Measurements from ENCODE around the gene BAZ2B. TPM values are rescaled to one million over a fixed set of nuclear protein-coding genes. Genes with fewer than 3 reads are reported as not detected.

The BAZ2B gene
- polyA plus RNA-seq, 2 donors: 12.5 to 18.3 TPM

DNA sequence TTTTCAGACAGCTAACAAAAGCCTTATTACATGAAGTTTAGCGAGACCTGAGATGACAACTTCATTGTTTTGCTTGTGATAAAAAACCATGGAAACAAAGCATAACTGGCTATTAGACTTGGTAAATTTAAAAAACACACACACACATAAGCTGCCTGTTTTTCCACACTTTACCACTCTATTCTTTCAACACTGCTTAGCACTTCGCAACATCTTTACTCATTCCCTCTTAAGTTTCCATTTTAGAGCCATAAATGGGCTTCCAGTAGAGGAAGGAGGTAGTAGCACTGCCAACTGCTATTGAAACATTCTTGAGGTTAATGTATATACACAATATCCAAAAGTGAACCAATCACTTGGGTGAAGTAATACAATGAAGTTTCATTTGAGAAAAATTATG lies 54.1 kb downstream of the BAZ2B start:
- no peak overlapping the region for H3K27ac ChIP-seq (ENCODE audit: low read depth in 2 of 2, low read length in 1 of 2)
- H3K4me3 ChIP-seq (ENCODE audit: low read depth in 1 of 2, low read length in 2 of 2): no peak overlapping the region
- H3K36me3 ChIP-seq (ENCODE audit: control insufficient read depth in 2 of 2, insufficient read depth in 2 of 2, low read length in 1 of 2): no peaks in the 10 kb centered on the region
- no peaks in the 10 kb centered on the region for H3K4me1 ChIP-seq (ENCODE audit: control insufficient read depth in 2 of 2, insufficient read depth in 2 of 2, low read length in 1 of 2)
- 90 to 93% methylated on average over 2 of the region's 2 CpGs for WGBS, 2 donors
- H3K9me3 ChIP-seq (ENCODE audit: control insufficient read depth in 2 of 2, insufficient read depth in 1 of 2, low read depth in 1 of 2, low read length in 1 of 2): no peaks in the 10 kb centered on the region
- no peaks in the 10 kb centered on the region for H3K27me3 ChIP-seq (ENCODE audit: control insufficient read depth in 1 of 2, insufficient read depth in 2 of 2, low read length in 2 of 2)

DNA sequence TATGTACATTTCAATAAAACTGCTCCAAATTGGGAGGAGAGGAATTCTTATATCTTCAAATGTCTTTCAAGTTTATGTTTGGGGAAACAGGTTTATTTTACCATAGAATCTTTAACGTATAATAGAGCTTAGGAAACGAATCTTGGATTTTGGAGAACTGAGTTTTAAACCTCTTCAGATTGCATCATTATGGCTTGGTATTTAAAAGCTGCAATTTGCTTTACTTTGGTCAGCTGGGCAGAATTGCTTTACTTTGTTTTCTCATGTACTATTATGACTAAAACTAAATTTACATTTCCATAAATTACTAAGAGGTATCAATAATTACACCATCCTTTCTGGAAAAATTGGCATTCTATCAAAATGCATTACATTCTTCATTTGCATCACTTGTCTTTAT lies 54.6 kb downstream of the BAZ2B start:
- Histone ChIP-seq H3K4me3 (ENCODE audit: low read depth in 1 of 2, low read length in 2 of 2) (no peak overlapping the region), H3K4me1 (ENCODE audit: control insufficient read depth in 2 of 2, insufficient read depth in 2 of 2, low read length in 1 of 2) (no peaks in the 10 kb centered on the region), H3K9me3 (ENCODE audit: control insufficient read depth in 2 of 2, insufficient read depth in 1 of 2, low read depth in 1 of 2, low read length in 1 of 2) (no peaks in the 10 kb centered on the region), H3K27me3 (ENCODE audit: control insufficient read depth in 1 of 2, insufficient read depth in 2 of 2, low read length in 2 of 2) (no peaks in the 10 kb centered on the region), H3K36me3 (ENCODE audit: control insufficient read depth in 2 of 2, insufficient read depth in 2 of 2, low read length in 1 of 2) (no peaks in the 10 kb centered on the region), H3K27ac (ENCODE audit: low read depth in 2 of 2, low read length in 1 of 2) (no peak overlapping the region)
- WGBS, 2 donors: 84 to 86% methylated on average over 2 of the region's 2 CpGs

DNA sequence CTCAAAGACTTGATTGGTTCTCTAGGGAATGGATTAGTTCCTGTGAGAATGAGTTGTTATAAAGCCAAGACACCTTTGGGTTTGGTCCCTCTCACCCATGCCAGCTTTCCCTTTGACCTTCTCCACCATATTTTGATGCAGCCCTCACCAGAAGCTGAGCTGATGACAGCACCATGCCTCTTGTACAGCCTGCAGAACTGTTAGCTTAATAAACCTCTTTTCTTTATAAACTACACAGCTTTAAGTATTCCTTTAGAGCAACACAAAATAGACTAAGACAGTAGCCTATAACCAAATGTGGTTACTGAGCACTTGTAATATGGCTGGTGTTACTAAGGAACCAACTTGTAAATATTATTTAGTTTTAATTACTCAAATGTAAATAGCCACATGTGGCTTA lies 55.1 kb downstream of the BAZ2B start:
- Histone ChIP-seq H3K4me1 (ENCODE audit: control insufficient read depth in 2 of 2, insufficient read depth in 2 of 2, low read length in 1 of 2) (no peaks in the 10 kb centered on the region), H3K4me3 (ENCODE audit: low read depth in 1 of 2, low read length in 2 of 2) (no peak overlapping the region), H3K9me3 (ENCODE audit: control insufficient read depth in 2 of 2, insufficient read depth in 1 of 2, low read depth in 1 of 2, low read length in 1 of 2) (no peaks in the 10 kb centered on the region), H3K27ac (ENCODE audit: low read depth in 2 of 2, low read length in 1 of 2) (no peak overlapping the region), H3K36me3 (ENCODE audit: control insufficient read depth in 2 of 2, insufficient read depth in 2 of 2, low read length in 1 of 2) (no peaks in the 10 kb centered on the region), H3K27me3 (ENCODE audit: control insufficient read depth in 1 of 2, insufficient read depth in 2 of 2, low read length in 2 of 2) (no peaks in the 10 kb centered on the region)

GRCh38 chr2:159559034-159559433 lies 57.3 kb downstream of the BAZ2B start:
- H3K9me3 ChIP-seq (ENCODE audit: control insufficient read depth in 2 of 2, insufficient read depth in 1 of 2, low read depth in 1 of 2, low read length in 1 of 2): no peaks in the 10 kb centered on the region
- H3K27ac ChIP-seq (ENCODE audit: low read depth in 2 of 2, low read length in 1 of 2): no peak overlapping the region
- WGBS, 2 donors: 94 to 95% methylated on average over 4 of the region's 4 CpGs
- H3K27me3 ChIP-seq (ENCODE audit: control insufficient read depth in 1 of 2, insufficient read depth in 2 of 2, low read length in 2 of 2): no peaks in the 10 kb centered on the region
- H3K36me3 ChIP-seq (ENCODE audit: control insufficient read depth in 2 of 2, insufficient read depth in 2 of 2, low read length in 1 of 2): no peaks in the 10 kb centered on the region
- H3K4me3 ChIP-seq (ENCODE audit: low read depth in 1 of 2, low read length in 2 of 2): no peak overlapping the region
- no peaks in the 10 kb centered on the region for H3K4me1 ChIP-seq (ENCODE audit: control insufficient read depth in 2 of 2, insufficient read depth in 2 of 2, low read length in 1 of 2)

- H3K4me3 ChIP-seq (ENCODE audit: low read depth in 1 of 2, low read length in 2 of 2): no peak overlapping the region
- no peak overlapping the region for H3K27ac ChIP-seq (ENCODE audit: low read depth in 2 of 2, low read length in 1 of 2)
- H3K36me3 ChIP-seq (ENCODE audit: control insufficient read depth in 2 of 2, insufficient read depth in 2 of 2, low read length in 1 of 2): no peaks in the 10 kb centered on the region
- WGBS, 2 donors: 96 to 98% methylated on average over 4 of the region's 4 CpGs
- no peaks in the 10 kb centered on the region for H3K4me1 ChIP-seq (ENCODE audit: control insufficient read depth in 2 of 2, insufficient read depth in 2 of 2, low read length in 1 of 2)
- no peaks in the 10 kb centered on the region for H3K27me3 ChIP-seq (ENCODE audit: control insufficient read depth in 1 of 2, insufficient read depth in 2 of 2, low read length in 2 of 2)
- H3K9me3 ChIP-seq (ENCODE audit: control insufficient read depth in 2 of 2, insufficient read depth in 1 of 2, low read depth in 1 of 2, low read length in 1 of 2): no peaks in the 10 kb centered on the region
Measured at GRCh38 chr2:159558479-159558878, 57.9 kb downstream of the BAZ2B start.

GRCh38 chr2:159557437-159558034 lies 58.8 kb downstream of the BAZ2B start:
- Histone ChIP-seq H3K4me1 (ENCODE audit: control insufficient read depth in 2 of 2, insufficient read depth in 2 of 2, low read length in 1 of 2) (no peaks in the 10 kb centered on the region), H3K36me3 (ENCODE audit: control insufficient read depth in 2 of 2, insufficient read depth in 2 of 2, low read length in 1 of 2) (no peaks in the 10 kb centered on the region), H3K9me3 (ENCODE audit: control insufficient read depth in 2 of 2, insufficient read depth in 1 of 2, low read depth in 1 of 2, low read length in 1 of 2) (no peaks in the 10 kb centered on the region), H3K27me3 (ENCODE audit: control insufficient read depth in 1 of 2, insufficient read depth in 2 of 2, low read length in 2 of 2) (no peaks in the 10 kb centered on the region), H3K27ac (ENCODE audit: low read depth in 2 of 2, low read length in 1 of 2) (peak overlapping the region in 1 of 2 donors; percentile 7), H3K4me3 (ENCODE audit: low read depth in 1 of 2, low read length in 2 of 2) (no peak overlapping the region)
- 74 to 77% methylated on average over 5 of the region's 5 CpGs for WGBS, 2 donors

DNA sequence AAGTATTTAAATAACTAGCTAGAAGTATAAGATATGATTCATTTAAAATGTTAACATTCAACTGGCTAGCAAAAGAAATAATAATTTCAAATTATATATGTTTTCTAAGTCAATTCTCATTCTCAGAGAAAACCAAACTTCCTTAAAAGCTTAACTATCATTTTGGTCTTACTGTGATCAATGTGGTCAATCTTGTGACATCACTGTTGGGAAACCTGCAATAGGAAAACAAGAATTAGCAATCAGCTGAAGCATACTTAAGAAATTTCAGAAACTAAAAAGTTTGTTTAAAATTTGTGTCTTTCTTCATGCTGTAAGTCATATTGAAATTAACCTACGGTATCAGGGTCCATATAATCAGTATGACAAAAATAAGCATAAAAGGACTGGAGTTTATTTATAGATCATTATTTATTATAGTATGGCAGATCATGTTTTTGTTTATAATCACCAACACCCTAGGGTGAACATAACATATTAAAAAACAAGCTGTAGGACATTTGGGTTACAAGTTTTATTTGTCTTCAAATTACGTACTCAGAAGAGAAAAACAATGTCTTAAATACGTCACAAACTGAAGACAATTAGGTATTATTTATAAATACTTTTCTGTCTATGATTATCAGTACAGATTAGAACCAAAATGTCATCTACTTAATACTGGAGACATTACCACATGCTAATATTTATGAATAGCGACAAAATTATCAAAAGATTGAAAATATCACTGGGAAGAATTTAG lies 60.5 kb downstream of the BAZ2B start:
- no peaks in the 10 kb centered on the region for H3K27me3 ChIP-seq (ENCODE audit: control insufficient read depth in 1 of 2, insufficient read depth in 2 of 2, low read length in 2 of 2)
- no peaks in the 10 kb centered on the region for H3K9me3 ChIP-seq (ENCODE audit: control insufficient read depth in 2 of 2, insufficient read depth in 1 of 2, low read depth in 1 of 2, low read length in 1 of 2)
- H3K36me3 ChIP-seq (ENCODE audit: control insufficient read depth in 2 of 2, insufficient read depth in 2 of 2, low read length in 1 of 2): no peaks in the 10 kb centered on the region
- no peak overlapping the region for H3K4me3 ChIP-seq (ENCODE audit: low read depth in 1 of 2, low read length in 2 of 2)
- H3K4me1 ChIP-seq (ENCODE audit: control insufficient read depth in 2 of 2, insufficient read depth in 2 of 2, low read length in 1 of 2): no peaks in the 10 kb centered on the region
- no peak overlapping the region for H3K27ac ChIP-seq (ENCODE audit: low read depth in 2 of 2, low read length in 1 of 2)
- 94 to 95% methylated on average over 4 of the region's 4 CpGs for WGBS, 2 donors

GRCh38 chr2:159553727-159554126 lies 62.6 kb downstream of the BAZ2B start:
- 81 to 84% methylated on average over 1 of the region's 1 CpG for WGBS, 2 donors
- Histone ChIP-seq H3K27me3 (ENCODE audit: control insufficient read depth in 1 of 2, insufficient read depth in 2 of 2, low read length in 2 of 2) (no peaks in the 10 kb centered on the region), H3K36me3 (ENCODE audit: control insufficient read depth in 2 of 2, insufficient read depth in 2 of 2, low read length in 1 of 2) (no peaks in the 10 kb centered on the region), H3K27ac (ENCODE audit: low read depth in 2 of 2, low read length in 1 of 2) (no peak overlapping the region), H3K4me1 (ENCODE audit: control insufficient read depth in 2 of 2, insufficient read depth in 2 of 2, low read length in 1 of 2) (no peaks in the 10 kb centered on the region), H3K4me3 (ENCODE audit: low read depth in 1 of 2, low read length in 2 of 2) (no peak overlapping the region), H3K9me3 (ENCODE audit: control insufficient read depth in 2 of 2, insufficient read depth in 1 of 2, low read depth in 1 of 2, low read length in 1 of 2) (no peaks in the 10 kb centered on the region)

DNA sequence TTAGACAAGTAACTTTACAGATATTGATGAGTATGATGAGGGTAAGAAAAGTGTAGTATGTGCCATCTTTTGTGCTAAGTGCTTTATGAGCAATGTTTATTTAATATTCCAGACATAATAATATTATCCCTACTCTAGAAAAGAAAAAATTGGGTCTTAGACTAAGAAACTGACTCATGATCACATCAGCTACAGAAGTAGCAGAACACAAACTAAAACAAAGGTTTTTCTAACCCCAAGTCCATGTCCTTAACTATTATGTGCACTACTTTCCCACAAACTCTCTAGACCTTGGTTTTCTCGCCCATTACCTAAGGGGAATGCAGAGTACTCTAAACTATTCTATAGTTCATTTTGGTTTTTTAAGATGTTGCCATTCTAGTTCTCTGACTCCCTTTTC lies 64.5 kb downstream of the BAZ2B start:
- WGBS, 2 donors: 86 to 91% methylated on average over 1 of the region's 1 CpG

DNA sequence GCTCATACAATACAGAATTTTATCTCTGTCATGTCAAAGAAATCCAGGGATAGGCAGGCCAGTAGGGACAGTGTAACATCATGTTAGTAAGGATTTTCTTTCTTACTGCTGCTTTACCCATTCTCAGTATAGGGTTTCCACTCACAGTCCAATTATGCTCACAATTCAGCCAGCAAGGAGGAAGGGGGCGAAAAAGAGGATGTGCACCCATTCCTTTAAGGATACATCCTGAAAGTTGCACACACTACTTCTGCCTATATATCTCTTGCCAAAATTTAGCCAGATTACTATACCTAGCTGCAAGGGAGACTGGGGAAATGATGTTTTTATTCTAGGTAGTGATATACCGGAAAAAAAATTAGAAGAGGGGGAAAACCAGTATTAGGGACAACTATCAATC lies 66.1 kb downstream of the BAZ2B start:
- H3K27ac ChIP-seq (ENCODE audit: low read depth in 2 of 2, low read length in 1 of 2): no peak overlapping the region
- H3K4me1 ChIP-seq (ENCODE audit: control insufficient read depth in 2 of 2, insufficient read depth in 2 of 2, low read length in 1 of 2): no peaks in the 10 kb centered on the region
- 96 to 98% methylated on average over 2 of the region's 2 CpGs for WGBS, 2 donors
- no peaks in the 10 kb centered on the region for H3K27me3 ChIP-seq (ENCODE audit: control insufficient read depth in 1 of 2, insufficient read depth in 2 of 2, low read length in 2 of 2)
- H3K4me3 ChIP-seq (ENCODE audit: low read depth in 1 of 2, low read length in 2 of 2): no peak overlapping the region
- H3K36me3 ChIP-seq (ENCODE audit: control insufficient read depth in 2 of 2, insufficient read depth in 2 of 2, low read length in 1 of 2): no peaks in the 10 kb centered on the region
- H3K9me3 ChIP-seq (ENCODE audit: control insufficient read depth in 2 of 2, insufficient read depth in 1 of 2, low read depth in 1 of 2, low read length in 1 of 2): no peaks in the 10 kb centered on the region

More for the DNA sequence above, 64.5 kb downstream of the BAZ2B start:
- Histone ChIP-seq H3K4me3 (ENCODE audit: low read depth in 1 of 2, low read length in 2 of 2) (no peak overlapping the region), H3K36me3 (ENCODE audit: control insufficient read depth in 2 of 2, insufficient read depth in 2 of 2, low read length in 1 of 2) (no peaks in the 10 kb centered on the region), H3K4me1 (ENCODE audit: control insufficient read depth in 2 of 2, insufficient read depth in 2 of 2, low read length in 1 of 2) (no peaks in the 10 kb centered on the region), H3K9me3 (ENCODE audit: control insufficient read depth in 2 of 2, insufficient read depth in 1 of 2, low read depth in 1 of 2, low read length in 1 of 2) (no peaks in the 10 kb centered on the region), H3K27ac (ENCODE audit: low read depth in 2 of 2, low read length in 1 of 2) (no peak overlapping the region), H3K27me3 (ENCODE audit: control insufficient read depth in 1 of 2, insufficient read depth in 2 of 2, low read length in 2 of 2) (no peaks in the 10 kb centered on the region)

Data from esophagus (tissue), 2 donors.